HG03045 (cell line): Measurements from ENCODE around the gene EDN2.

Experiments
- ATAC-seq: cut with Tn5 transposase; IDR thresholded peaks from one replicate; pipeline ENCODE4 v1.9.1; 2021; ENCODE audit warnings: mild to moderate bottlenecking, moderate library complexity; ENCODE audit not compliant: unreplicated experiment

EDN2 gene

GRCh38 chr1:41468122-41468762 is 16.2 kb downstream of the EDN2 start:
- no peak for ATAC-seq

DNA sequence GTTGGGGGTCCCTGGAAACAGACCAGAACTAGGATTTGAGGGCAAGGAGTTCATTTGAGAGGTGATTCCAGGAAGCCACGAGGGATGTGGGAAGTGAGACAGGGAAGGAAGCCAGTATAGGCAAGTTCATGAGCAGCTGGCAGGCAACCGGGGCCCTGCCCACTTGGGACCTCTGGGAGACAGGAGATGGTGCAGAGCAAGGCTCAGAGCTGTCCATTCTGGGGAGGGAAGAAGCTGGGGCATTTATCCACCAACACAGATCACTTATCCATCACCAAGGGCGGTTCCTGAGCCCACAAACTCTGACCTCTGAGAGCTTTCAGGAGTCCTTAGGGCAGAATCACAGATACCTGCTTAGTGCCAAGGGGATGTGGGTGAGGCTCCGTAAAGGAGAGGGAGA is 16.8 kb downstream of the EDN2 start:
- ATAC-seq = no peak

DNA sequence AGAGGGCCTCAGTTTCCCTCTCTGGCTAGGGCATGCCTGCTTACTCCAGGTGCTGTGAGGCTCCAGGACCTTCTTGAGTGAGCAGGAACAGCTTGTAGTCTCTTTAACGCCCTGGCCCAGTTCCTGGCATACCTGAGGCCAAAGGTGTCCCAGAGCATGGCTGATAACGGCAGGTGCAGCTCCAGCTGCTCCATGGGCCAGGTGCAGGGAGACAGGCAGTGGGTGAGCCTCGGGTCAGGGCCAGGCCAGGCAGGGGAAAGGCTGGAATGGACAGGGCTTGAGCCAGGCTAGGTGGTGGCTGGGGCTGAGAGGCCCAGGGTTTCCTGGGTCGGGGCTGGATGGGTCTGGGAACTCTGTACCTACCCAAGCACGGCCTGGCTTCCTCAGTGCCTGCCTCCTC is 18.3 kb downstream of the EDN2 start:
- no peak for ATAC-seq

DNA sequence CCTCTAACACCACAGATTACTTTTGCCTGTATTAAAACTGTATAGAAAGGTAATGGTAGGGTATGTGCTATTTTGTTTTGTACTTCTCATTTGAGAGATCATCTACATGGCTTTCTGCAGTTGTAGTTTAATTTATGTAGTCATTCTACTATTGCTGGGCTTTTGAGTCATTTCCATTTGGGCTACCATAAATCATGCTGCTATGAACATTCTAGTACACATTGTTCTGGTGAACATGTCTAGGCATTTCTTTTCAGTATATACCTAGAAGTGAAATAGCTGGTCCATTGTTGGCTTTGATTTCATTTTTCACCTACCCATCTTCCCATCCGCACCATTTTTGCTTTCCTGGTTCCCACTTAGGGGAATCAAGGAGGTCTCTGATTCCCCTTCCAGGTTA is 18.7 kb downstream of the EDN2 start:
- ATAC-seq = no peak

DNA sequence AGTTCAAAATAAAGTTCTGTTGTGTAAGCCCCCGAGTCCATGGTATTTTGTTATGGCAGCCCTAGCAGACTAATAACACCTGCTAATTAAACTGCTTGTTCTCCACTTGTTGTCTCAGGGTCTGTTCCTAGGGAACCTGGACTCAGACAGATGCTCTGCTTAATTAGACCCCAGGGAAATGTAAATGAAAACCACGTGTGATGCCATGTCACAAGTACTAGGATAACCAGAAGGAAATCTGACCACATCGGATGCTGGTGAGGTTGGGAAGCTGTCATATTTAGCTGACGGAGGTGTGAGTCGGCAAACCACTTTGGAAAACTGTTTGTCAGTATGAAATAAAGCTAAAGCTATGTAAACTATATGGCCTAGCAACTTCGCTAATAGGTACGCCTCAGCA is 19.6 kb downstream of the EDN2 start:
- ATAC-seq = no peak

GRCh38 chr1:41463516-41463915 is 21.0 kb downstream of the EDN2 start:
- ATAC-seq = no peak

- no peak for ATAC-seq
Observed at GRCh38 chr1:41462680-41463004, 21.8 kb downstream of the EDN2 start.

DNA sequence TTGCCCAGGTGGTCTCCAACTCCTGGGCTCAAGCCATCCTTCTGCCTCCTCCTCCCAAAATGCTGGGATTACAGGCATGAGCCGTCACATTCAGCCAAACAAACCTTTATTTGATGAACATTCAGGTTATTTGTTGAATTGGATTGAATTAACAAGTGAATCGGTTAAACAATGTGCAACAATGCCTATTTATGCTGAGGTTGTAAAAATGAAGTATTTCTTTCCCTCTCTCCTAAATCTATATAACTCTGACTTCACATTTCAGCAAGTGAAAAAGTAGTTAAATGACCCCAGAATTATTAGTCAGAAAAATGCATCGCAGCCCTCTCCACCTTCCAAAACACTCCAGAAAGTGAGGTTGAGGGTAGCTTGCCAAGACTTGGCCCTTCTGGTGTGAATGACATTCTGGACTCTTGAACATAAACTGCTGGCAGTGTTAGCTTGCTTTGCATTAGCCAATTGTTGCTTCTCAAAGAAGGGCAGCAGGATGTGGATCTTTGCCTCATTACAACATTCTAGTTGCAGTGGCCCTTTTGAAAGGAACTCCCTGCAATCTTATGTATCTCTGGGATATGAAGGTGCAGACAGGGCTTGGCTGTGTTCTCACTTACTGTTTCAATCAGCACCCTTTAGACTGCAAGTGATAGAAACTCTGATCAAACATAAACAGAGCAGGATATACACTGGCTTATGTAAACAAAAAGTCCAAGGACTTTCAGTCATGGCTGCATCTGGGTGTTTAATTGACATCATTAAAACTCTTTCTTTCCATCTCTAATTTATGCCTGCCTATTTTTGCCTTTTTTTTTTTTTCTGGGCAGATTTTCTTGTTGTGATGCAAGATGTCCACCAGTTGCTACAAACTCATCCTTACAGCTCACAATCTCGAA is 22.4 kb downstream of the EDN2 start:
- ATAC-seq = no peak

- ATAC-seq = no peak
Observed at GRCh38 chr1:41456847-41457540, 27.5 kb downstream of the EDN2 start.

GRCh38 chr1:41455479-41456332 is 28.8 kb downstream of the EDN2 start:
- no peak for ATAC-seq

GRCh38 chr1:41454406-41454805 is 30.1 kb downstream of the EDN2 start:
- ATAC-seq = no peak

GRCh38 chr1:41452704-41453290 is 31.7 kb downstream of the EDN2 start:
- ATAC-seq = no peak

- no peak for ATAC-seq
Observed at GRCh38 chr1:41450747-41451285, 33.7 kb downstream of the EDN2 start.

GRCh38 chr1:41449326-41449921 is 35.1 kb downstream of the EDN2 start:
- ATAC-seq = no peak

DNA sequence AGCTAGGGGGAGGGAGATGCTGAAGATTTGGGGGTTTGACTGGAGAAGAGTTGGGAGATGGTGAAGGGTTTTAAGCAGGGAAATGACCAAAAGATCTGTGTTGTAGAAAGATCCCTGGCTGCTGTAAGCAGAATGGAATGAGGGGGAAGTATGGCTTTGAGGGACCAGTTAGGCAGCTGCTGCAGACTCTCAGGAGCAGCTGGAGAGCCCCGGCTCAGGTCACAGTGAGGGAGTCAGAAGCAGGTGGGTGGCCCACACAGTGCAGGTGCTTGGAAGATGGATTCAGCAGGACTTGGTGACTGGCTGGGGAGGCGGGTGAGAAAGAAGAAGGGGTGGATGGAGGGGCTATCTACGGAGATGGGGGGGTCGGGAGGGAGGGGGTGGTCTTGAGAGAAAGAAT is 35.7 kb downstream of the EDN2 start:
- no peak for ATAC-seq

DNA sequence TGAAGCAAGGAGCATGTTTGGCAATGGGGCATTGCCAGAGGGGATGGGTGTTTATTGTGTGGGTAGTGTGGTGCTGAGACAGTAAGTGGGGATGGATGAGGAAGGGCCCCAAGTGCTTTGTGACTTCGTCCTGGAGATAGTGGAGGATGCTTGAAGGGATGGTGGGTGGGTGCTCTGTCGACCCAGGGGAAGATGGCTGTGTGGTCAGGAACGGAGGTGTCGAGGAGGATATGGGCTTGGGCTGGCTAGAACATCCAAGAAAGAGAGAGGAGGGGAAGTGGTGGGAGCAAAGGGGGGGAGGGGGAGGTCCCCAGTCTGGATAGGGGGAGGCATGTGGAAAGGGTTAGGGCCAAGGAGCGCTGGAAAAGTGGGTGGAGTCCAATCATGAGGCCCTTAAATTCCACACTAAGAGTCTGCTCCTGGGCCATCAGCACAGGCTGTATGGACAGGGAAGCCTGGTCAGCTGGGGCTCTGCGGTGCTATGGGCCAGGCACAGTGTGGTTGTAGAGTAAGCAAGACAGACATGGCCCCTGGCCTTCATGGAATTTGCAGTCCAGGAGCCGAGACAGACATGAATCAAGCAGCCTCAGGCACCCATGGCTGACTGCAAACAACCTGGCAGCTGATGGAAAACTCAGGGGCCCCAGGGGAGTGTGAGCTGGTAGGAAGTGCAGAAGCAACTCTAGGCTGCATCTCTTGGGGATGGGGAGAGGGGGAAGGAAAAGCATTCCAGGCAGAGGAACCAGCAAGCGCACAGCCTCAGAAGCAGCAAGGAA is 36.3 kb downstream of the EDN2 start:
- no peak for ATAC-seq

DNA sequence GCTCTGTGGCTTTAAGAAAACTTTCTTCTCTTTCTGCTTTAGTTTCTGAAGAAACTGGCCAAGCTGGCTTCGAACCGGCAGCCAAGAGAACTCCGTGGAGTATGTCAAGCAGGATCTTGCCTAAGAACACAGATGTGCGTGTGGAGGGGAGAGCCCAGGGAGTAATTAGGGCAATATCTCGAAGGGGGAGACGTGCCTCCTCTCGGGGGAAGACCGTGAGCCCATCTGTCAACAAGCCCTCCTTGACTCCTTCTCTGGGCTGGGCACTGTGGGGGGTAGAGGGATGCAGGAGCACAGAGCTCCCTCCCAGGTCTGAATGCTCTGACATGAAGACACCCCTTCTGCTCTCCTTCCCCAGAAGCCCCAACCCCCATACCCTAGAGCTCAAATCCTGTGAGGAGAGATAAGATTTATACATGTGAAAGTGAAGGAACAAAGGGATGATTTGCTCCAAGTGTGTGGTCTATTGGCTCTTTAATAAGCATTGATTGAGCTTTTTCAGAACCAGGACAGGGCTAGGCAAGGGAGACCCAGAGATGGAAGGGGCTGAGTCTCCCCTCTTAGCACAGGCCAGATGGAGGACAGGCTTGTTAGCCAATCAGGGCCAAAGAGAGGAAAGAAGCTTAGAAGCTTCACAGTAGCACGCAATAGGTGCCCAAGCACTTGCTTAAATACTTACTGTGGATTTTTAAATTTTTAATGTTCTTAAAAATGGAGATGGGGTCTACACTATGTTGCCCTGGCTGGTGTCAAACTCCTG is 37.5 kb downstream of the EDN2 start:
- ATAC-seq = no peak

GRCh38 chr1:41444785-41445184 is 39.7 kb downstream of the EDN2 start:
- ATAC-seq = no peak

- no peak for ATAC-seq
Observed at GRCh38 chr1:41444246-41444645, 40.2 kb downstream of the EDN2 start.
